HEK293T (cell line): ENCODE data around the gene ITM2B.

Experiments
- CTCF ChIA-PET: fragments of 350-600 bp; formaldehyde crosslinking; extraction: SDS; loops from one replicate; lab custom pipeline; 2021; ENCODE audit warnings: antibody characterized with exemption, inconsistent platforms; lab: Yijun Ruan, JAX
- POLR2A ChIA-PET: fragments of 350-600 bp; formaldehyde crosslinking; extraction: SDS; loops from one replicate; lab custom pipeline; 2020; ENCODE audit warnings: antibody characterized with exemption, inconsistent platforms; lab: Yijun Ruan, JAX
- DNase-seq: peaks from one replicate; pipeline ENCODE4 v3.0.0; 2012; ENCODE audit warnings: mixed read lengths; ENCODE audit errors: extremely low spot score
- ARNT ChIP-seq: fragments of 450-650 bp; IDR thresholded peaks from 2 replicates; pipeline ENCODE4 v1.6.1; 2017; ENCODE audit warnings: mild to moderate bottlenecking
- BHLHE40 ChIP-seq: fragments of 450-650 bp; IDR thresholded peaks from 2 replicates; pipeline ENCODE4 v1.6.1; 2016; ENCODE audit warnings: mild to moderate bottlenecking, moderate library complexity, borderline replicate concordance
- CTBP1 ChIP-seq: fragments of 450-650 bp; IDR thresholded peaks from 2 replicates; pipeline ENCODE4 v1.6.1; 2016; ENCODE audit warnings: borderline replicate concordance
- ELF4 ChIP-seq: fragments of 450-650 bp; IDR thresholded peaks from 2 replicates; pipeline ENCODE4 v1.6.1; 2017; ENCODE audit warnings: antibody characterized with exemption
- FOXA1 ChIP-seq: fragments of 450-650 bp; IDR thresholded peaks from 2 replicates; pipeline ENCODE4 v1.6.1; 2016; ENCODE audit warnings: mild to moderate bottlenecking
- FOXK2 ChIP-seq: fragments of 450-650 bp; IDR thresholded peaks from 2 replicates; pipeline ENCODE4 v1.6.1; 2016; ENCODE audit warnings: mild to moderate bottlenecking
- FOXM1 ChIP-seq: fragments of 450-650 bp; IDR thresholded peaks from 2 replicates; pipeline ENCODE4 v1.6.1; 2017; ENCODE audit warnings: mild to moderate bottlenecking, borderline replicate concordance
- HDGF ChIP-seq: fragments of 450-650 bp; IDR thresholded peaks from 2 replicates; pipeline ENCODE4 v1.6.1; 2017; ENCODE audit warnings: antibody characterized with exemption, borderline replicate concordance
- L3MBTL2 ChIP-seq: fragments of 450-650 bp; conservative IDR thresholded peaks from 2 replicates; pipeline ENCODE4 v1.6.1; 2016; ENCODE audit warnings: mild to moderate bottlenecking
- LEF1 ChIP-seq: fragments of 450-650 bp; IDR thresholded peaks from 2 replicates; pipeline ENCODE4 v1.6.1; 2017; ENCODE audit warnings: mild to moderate bottlenecking, borderline replicate concordance
- NFRKB ChIP-seq: fragments of 450-650 bp; IDR thresholded peaks from 2 replicates; pipeline ENCODE4 v1.6.1; 2016; ENCODE audit warnings: mild to moderate bottlenecking, moderate library complexity
- PKNOX1 ChIP-seq: fragments of 450-650 bp; IDR thresholded peaks from 2 replicates; pipeline ENCODE4 v1.6.1; 2016
- SP1 ChIP-seq: fragments of 450-650 bp; IDR thresholded peaks from 2 replicates; pipeline ENCODE4 v1.6.1; 2017
- SUZ12 ChIP-seq: fragments of 450-650 bp; IDR thresholded peaks from 2 replicates; pipeline ENCODE4 v1.6.1; 2016; ENCODE audit warnings: mild to moderate bottlenecking
- TARDBP ChIP-seq: fragments of 450-650 bp; IDR thresholded peaks from 2 replicates; pipeline ENCODE4 v1.6.1; 2016
- ZNF384 ChIP-seq: fragments of 450-650 bp; IDR thresholded peaks from 2 replicates; pipeline ENCODE4 v1.6.1; 2016

ITM2B gene

GRCh38 chr13:48230541-48230940 lies 2.5 kb upstream of the ITM2B start:
- no peak for DNase-seq
- POLR2A ChIA-PET: no interaction called here
- CTCF ChIA-PET: interaction anchor here (0.7 kb wide), 1 partner anchor 353 kb away, joined by 3 read pairs; no protein-coding TSS in a partner anchor
- TF ChIP-seq SUZ12 (no peak), FOXM1 (no peak), LEF1 (no peak), ZNF384 (no peak), FOXK2 (no peak), NFRKB (no peak), SP1 (no peak), FOXA1 (no peak), HDGF (no peak), L3MBTL2 (no peak), TARDBP (no peak), BHLHE40 (no peak), ARNT (no peak), PKNOX1 (no peak), CTBP1 (no peak), ELF4 (no peak)

GRCh38 chr13:48231080-48231479 lies 1.9 kb upstream of the ITM2B start:
- ChIA-PET POLR2A (no interaction called here), CTCF (no interaction called here)
- no peak for DNase-seq

GRCh38 chr13:48231933-48232332 lies 1.1 kb upstream of the ITM2B start:
- ChIA-PET POLR2A (interaction anchor here (2.1 kb wide), 1 partner anchor 11 kb away, joined by 7 read pairs; no protein-coding TSS in a partner anchor), CTCF (no interaction called here)
- TF ChIP-seq ARNT: no peak
- no peak for TF ChIP-seq FOXA1
- no peak for TF ChIP-seq ZNF384
- TF ChIP-seq FOXK2: no peak
- no peak for TF ChIP-seq BHLHE40
- no peak for TF ChIP-seq FOXM1
- no peak for TF ChIP-seq LEF1
- TF ChIP-seq L3MBTL2: no peak
- no peak for TF ChIP-seq SUZ12
- no peak for TF ChIP-seq TARDBP
- TF ChIP-seq SP1: no peak
- TF ChIP-seq HDGF: no peak
- TF ChIP-seq PKNOX1: no peak
- TF ChIP-seq ELF4: no peak
- TF ChIP-seq NFRKB: no peak
- TF ChIP-seq CTBP1: no peak
- DNase-seq: no peak

More at GRCh38 chr13:48231080-48231479, 1.9 kb upstream of the ITM2B start:
- TF ChIP-seq CTBP1 (no peak), SUZ12 (no peak), BHLHE40 (no peak), NFRKB (no peak), SP1 (no peak), FOXA1 (no peak), FOXK2 (no peak), HDGF (no peak), ELF4 (no peak), FOXM1 (no peak), LEF1 (no peak), L3MBTL2 (no peak), ZNF384 (no peak), PKNOX1 (no peak), ARNT (no peak)

DNA sequence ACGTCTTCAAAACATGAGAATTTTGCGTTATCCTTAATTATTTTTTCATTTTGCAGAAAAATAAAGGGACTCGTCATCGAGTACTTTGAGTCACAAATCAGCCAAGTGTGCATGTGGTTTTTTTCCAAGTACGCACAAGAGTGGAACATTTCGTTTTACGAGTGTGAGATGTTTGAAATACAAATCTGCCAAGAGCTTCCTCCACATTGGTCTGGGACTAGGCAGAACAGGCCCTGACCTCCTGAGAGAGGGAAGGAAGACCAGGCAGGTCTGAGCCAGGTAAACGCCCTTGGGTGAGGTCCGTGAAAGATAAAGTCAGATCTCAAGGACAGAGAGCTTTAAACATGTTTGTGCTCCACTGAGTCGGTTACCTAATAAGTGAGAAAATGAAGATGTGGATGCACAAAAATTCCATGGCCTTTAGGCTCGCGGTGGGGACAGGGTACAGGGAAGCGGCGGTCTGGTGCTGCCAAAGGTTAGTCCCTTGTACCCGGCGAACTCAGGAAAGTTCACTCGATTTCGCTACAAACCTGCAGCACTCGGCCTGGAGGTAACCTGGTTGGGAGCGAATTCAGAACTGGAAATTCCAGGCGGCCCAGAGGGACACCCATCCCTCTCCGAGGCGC lies 473 bp upstream of the ITM2B start:
- POLR2A ChIA-PET: interaction anchor here (0.8 to 2.1 kb wide), 3 partner anchors 9 to 70 kb away, joined by 4 to 10 read pairs (median 7); no protein-coding TSS in a partner anchor
- DNase-seq: no peak
- CTCF ChIA-PET: interaction anchor here (0.6 kb wide), 2 partner anchors 115 to 164 kb away, joined by 3 read pairs; no protein-coding TSS in a partner anchor
- TF ChIP-seq L3MBTL2 (0 out of 2 replicates have a peak, but pooled peaks have one; percentile 26), FOXA1 (no peak)

- no peak for DNase-seq
- CTCF ChIA-PET: no interaction called here
- POLR2A ChIA-PET: interaction anchor here (1.5 kb wide), 1 partner anchor 69 kb away, joined by 10 read pairs; no protein-coding TSS in a partner anchor
- TF ChIP-seq ARNT: no peak
- TF ChIP-seq L3MBTL2: no peak
- TF ChIP-seq HDGF: no peak
- no peak for TF ChIP-seq CTBP1
- TF ChIP-seq TARDBP: no peak
- no peak for TF ChIP-seq PKNOX1
- no peak for TF ChIP-seq FOXA1
- no peak for TF ChIP-seq BHLHE40
- no peak for TF ChIP-seq FOXM1
- TF ChIP-seq SP1: no peak
- TF ChIP-seq SUZ12: no peak
- TF ChIP-seq ELF4: no peak
- TF ChIP-seq FOXK2: no peak
- no peak for TF ChIP-seq NFRKB
- TF ChIP-seq ZNF384: no peak
- no peak for TF ChIP-seq LEF1
Measured at GRCh38 chr13:48233889-48234488, 983 bp downstream of the ITM2B start.
